ENCODE data around the gene NELL2.
"Not testable (repeated sequence)": the region's sequence is repeated elsewhere in the genome, so short reads cannot be mapped to it uniquely, and the experiment has no call there.

NELL2 gene

GRCh38 chr12:44694017-44694416 is 182.1 kb downstream of the NELL2 start:
- no peak for DNase-seq (ENCODE audit: low read depth, low spot score)

GRCh38 chr12:44689587-44689986 is 186.5 kb downstream of the NELL2 start:
- DNase-seq (ENCODE audit: low read depth, low spot score): no peak

GRCh38 chr12:44686821-44687432 is 189.2 kb downstream of the NELL2 start:
- DNase-seq (ENCODE audit: low read depth, low spot score): not testable (repeated sequence)

DNA sequence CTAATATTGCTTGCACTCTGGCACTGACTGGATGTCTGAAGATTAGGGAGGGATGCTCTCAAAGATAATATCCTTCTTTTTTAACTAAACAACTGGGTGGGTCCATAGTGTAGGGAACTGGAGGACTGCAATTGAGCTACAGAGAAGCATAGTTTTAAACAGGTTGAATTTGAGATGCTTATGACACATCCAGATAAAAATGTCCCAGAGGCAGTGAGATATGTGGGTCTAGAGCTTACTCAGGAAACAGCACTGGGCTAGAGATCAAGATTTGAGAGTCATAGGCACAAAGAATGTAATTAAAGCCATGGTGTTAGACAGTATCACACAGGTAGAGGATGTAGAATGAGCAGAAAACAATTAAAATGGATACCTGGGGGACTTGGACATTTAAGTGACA is 198.4 kb downstream of the NELL2 start:
- no peak for DNase-seq (ENCODE audit: low read depth, low spot score)

DNA sequence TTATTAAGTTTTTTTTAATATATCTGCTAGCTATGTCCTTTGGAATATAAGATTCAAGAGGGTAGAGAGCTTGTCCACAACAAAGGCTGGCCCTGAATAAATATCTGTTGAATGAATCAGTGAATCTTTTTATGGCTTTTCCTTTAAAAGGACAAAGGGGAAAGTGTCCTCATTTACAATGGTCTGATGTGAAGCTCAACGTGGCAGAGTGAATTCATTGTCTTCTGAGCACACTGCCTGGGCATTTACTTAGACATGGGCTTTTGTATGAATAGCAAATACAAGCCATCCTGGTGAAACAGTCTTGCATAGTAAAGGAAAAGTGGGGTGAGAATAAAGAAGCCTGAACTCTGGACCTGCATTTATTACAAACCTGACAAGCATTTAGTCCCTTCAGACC is 201.2 kb downstream of the NELL2 start:
- DNase-seq (ENCODE audit: low read depth, low spot score): no peak

DNA sequence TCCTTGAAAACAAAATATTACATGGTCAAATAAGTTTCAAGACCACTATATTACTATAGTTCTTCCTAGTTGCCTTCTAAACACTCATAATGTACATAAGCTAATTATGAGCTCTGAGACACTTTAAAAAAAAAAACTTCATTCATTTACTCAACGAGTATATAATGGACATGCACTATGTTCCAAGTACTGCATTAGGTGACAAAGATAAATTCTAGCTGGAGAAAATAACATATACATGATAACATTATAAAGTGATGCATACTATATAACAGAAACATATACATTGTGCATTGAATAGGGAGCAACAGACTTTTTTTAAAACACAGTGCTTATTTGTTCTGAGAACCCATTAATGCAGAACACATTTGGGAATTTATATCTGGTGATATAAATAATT is 202.3 kb downstream of the NELL2 start:
- DNase-seq (ENCODE audit: low read depth, low spot score): no peak

DNA sequence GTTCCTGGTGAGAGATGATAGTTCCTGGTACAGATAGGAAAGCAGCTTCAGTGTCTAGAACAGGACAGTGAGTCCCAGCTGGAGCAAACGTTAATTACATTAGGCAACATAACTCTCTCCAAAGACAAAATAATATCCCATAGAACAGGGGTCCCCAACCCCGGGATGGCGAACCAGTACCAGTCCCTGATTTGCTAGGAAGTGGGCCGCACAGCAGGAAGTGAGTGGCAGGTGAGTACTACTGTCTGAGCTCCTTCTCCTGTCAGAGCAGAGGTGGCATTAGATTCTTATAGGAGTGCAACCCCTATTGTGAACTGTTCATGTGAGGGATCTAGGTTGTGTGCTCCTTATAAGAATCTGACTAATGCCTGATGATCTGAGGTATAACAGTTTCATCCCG is 204.1 kb downstream of the NELL2 start:
- DNase-seq (ENCODE audit: low read depth, low spot score): no peak

- DNase-seq (ENCODE audit: low read depth, low spot score): no peak
Measured at GRCh38 chr12:44668443-44668842, 207.7 kb downstream of the NELL2 start.

- DNase-seq (ENCODE audit: low read depth, low spot score): no peak
Measured at GRCh38 chr12:44667461-44667860, 208.7 kb downstream of the NELL2 start.

DNA sequence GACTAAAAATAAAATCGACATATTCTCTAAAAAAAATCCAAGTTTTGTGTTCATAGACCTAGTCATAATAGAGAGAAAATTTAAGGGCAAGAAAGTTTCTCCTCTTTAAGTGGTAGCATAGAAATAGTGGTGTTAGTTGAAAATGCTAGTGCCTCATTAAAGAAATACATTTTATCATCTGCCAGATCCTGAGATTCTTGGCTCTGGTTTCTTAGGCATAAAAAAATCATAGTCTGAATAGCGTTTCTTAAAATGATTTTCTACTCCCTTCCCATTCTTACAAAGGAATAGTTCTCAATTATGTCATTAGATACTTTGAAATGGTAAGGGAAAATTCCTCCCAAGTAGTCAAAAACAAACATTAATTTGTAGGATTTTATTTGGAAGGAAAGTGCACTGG is 212.8 kb downstream of the NELL2 start:
- DNase-seq (ENCODE audit: low read depth, low spot score): no peak

- no peak for DNase-seq (ENCODE audit: low read depth, low spot score)
Measured at GRCh38 chr12:44655846-44656245, 220.3 kb downstream of the NELL2 start.

- no peak for DNase-seq (ENCODE audit: low read depth, low spot score)
Measured at GRCh38 chr12:44654646-44655639, 221.2 kb downstream of the NELL2 start.

GRCh38 chr12:44653861-44654527 is 222.1 kb downstream of the NELL2 start:
- DNase-seq (ENCODE audit: low read depth, low spot score): no peak

DNA sequence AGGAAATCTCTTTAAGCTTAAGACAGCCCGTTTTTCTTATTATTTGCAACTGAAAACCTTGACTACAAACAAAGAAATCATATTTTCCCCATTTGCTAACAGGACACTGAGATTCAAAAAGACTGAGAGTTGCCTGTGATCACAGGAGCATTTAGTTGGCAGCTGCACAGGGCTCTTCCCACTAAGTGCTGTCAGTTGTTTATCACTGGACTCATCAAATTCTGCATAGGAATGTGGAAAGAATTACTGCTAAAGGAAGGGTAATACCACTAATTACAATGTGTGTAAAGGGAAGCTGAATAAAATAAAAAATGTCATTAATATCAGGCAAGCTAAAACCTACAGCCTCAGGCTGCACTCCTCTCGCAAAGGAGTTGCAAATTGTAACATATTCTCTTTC is 226.4 kb downstream of the NELL2 start:
- no peak for DNase-seq (ENCODE audit: low read depth, low spot score)

DNA sequence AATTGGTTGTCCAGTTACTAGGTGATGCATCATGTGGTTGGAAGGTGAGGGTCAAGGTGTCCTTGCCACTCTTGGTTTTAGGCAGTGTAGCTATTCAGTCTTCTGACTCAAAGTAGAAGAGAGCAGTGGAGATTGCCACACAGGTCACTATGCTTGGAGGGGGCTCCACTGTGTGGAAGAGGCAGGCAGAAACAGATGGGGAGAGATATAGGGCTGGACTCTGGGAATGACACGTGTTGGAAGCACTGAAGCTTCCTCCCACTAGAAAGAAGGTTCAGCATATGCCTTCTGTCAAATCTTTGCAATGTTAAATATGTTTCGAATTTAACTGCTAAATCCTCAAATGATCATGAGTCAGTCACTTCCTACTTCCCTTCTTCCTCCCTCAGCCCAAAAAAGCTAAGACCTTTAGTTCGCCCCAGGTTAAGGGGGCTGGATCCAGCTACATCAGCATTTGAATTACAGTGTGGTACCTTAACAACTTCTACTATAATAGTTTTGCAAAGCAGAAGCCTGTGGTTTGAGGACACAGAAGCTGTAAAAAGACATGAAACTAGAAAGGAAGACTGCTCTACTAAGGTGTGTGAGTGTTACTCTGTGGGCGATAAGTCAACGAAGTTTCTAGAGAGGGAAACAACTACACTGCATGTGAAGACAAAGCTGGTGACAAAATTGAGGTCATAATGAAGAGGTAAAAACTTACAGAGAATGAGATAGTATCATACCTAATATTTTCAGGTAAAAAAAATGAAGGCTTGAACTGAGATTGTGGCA is 228.0 kb downstream of the NELL2 start:
- DNase-seq (ENCODE audit: low read depth, low spot score): no peak

DNA sequence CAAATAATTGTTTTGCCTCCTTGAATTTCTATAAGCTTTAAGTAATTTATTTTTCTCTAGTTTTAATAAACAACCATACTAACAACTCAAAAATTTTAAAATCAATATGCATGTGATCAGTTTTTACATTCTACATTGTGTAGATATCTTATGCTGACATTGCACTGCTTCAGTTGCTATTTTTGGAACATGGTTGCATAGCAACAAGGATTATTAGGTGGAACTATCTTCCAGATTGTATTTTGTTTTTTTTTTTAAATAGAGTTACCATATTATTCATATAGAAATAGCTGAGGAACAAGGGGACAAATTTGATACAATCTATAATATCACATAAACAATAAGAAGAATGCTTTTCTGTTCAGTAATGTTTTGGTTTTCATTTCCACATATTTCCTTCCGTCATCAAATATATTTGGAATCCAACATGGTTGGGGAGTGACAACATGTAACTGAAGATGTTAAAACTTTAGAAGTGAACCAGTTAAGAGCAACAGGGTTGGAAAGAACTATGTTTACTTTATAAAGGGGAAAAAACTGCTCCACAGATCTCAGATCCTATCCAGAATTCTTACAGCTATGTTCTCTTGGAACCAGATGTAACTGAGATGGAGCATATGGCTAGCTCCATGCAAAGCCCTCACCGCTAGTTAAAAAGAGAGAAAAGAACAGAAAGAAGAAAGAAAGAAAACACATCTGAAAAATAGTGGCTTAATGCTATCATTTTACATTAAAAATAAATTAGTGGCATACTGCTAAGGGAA is 235.5 kb downstream of the NELL2 start:
- DNase-seq (ENCODE audit: low read depth, low spot score): no peak

DNA sequence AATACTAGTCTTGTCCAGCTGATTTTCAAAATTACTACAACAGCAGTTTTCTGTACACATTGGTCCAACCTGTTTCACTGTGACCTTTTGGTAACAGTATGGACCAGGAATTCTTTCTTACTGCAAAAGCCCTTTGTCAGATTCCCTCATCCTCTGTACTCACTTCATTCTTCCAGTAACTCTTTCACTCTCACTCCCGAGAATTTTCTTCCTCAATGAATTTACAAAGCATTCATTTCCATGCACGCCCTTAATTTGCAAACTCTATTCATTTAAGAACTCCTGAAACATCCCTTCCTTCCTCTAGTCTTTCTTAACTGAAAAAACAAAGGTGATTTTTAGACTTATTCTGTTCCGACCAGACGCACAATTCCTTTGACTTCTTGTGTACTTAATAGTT is 238.2 kb downstream of the NELL2 start:
- DNase-seq (ENCODE audit: low read depth, low spot score): no peak

- no peak for DNase-seq (ENCODE audit: low read depth, low spot score)
Measured at GRCh38 chr12:44628180-44628579, 247.9 kb downstream of the NELL2 start.

DNA sequence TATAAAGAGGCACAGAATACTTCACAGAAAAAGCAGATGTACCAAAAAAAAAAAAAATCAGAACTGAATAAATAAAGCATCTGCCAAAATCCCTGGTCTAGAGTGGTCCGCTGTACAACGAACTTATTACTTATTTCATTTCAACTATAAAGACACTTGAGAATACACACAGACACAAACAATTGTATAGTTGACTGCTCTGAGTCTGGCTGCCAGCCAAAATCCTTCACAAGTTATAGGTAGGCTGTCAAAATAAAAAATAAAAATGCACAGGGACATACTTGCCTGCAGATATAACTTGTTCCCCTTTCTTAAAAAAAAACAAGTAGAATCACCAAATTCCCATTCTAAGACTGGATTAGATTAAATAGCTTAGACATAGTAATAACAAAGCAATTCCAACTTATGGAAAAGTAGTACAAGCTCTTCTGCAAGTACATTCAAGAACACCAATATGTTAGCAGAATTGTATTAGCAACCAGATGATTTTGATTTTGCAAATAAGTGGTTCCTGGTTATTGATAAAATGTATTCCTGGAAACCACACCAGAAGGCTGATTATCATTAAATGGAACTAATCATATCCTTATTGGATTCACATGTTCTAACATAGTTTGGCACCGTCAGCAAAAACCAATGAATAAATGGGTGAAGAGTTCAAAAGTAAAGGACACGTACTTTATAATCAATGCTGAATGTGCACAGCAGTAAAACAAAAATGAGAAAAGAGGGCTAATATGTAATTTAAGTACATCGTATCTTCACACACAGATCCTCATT is 248.5 kb downstream of the NELL2 start:
- DNase-seq (ENCODE audit: low read depth, low spot score): no peak

DNA sequence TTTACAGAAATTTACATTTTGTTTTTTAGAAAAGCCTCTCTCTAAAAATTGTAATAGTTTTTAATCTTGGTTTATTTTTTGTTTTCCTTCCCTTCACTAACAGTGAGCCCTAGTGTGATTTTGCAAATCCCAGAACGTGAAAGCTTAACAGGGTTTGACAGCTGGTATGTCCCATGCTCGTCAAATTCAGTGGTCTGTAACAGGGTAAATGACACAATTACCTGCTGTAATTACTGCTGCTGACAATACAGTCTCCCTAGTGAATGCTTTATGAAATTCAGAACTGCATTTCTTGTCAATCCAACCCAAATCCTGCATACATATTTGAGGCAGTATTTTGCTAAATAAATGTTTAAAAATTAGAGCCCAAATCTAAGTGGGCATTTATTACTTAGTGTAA is 249.2 kb downstream of the NELL2 start:
- no peak for DNase-seq (ENCODE audit: low read depth, low spot score)

Data from brain pericyte (primary cell).